SJSA1 (cell line): ENCODE measurements around the gene LCE1C. TPM values are rescaled to one million over a fixed set of nuclear protein-coding genes. Genes with fewer than 3 reads are reported as not detected.

ENCODE experiments used
- total RNA-seq: library from RNA; depleted of rRNA; stranded (reverse); fragments of >200 nt; shearing (Covaris generic); gene quantifications from 2 replicates; pipeline ENCODE4 v1.2.3, GENCODE V29; 2014; rRNA removed

Gene LCE1C
- total RNA-seq, 1 experiment from 2014 or later: not detected

Other genes with a start within 250 kb of the LCE1C start
- not detected in 2 replicates for gene LCE3E, start 239.9 kb downstream of the LCE1C start, total RNA-seq
- gene LCE3D, start 226.1 kb downstream of the LCE1C start, total RNA-seq: not detected in 2 replicates
- gene LCE3C, start 206.4 kb downstream of the LCE1C start, total RNA-seq: not detected in 2 replicates
- not detected in 2 replicates for gene LCE3B, start 192.8 kb downstream of the LCE1C start, total RNA-seq
- gene LCE3A, start 183.5 kb downstream of the LCE1C start, total RNA-seq: not detected in 2 replicates
- gene LCE2D, start 143.3 kb downstream of the LCE1C start, total RNA-seq: not detected in 2 replicates
- not detected in 2 replicates for gene LCE2C, start 131.4 kb downstream of the LCE1C start, total RNA-seq
- not detected in 2 replicates for gene LCE2B, start 120.5 kb downstream of the LCE1C start, total RNA-seq
- gene LCE2A, start 108.3 kb downstream of the LCE1C start, total RNA-seq: not detected in 2 replicates
- gene LCE4A, start 98.5 kb downstream of the LCE1C start, total RNA-seq: not detected in 2 replicates
- not detected in 2 replicates for gene KPRP, start 48.6 kb downstream of the LCE1C start, total RNA-seq
- gene LCE1F, start 31.5 kb downstream of the LCE1C start, total RNA-seq: not detected in 2 replicates
- not detected in 2 replicates for gene LCE1E, start 20.4 kb downstream of the LCE1C start, total RNA-seq
- not detected in 2 replicates for gene LCE1D, start 9.9 kb downstream of the LCE1C start, total RNA-seq
- gene LCE1B, start 5.3 kb upstream of the LCE1C start, total RNA-seq: not detected in 2 replicates
- gene LCE1A, start 20.8 kb upstream of the LCE1C start, total RNA-seq: not detected in 2 replicates
- gene LCE6A, start 36.2 kb upstream of the LCE1C start, total RNA-seq: not detected in 2 replicates
- not detected in 2 replicates for gene LCE7A, start 53.3 kb upstream of the LCE1C start, total RNA-seq
- gene SMCP, start 71.7 kb upstream of the LCE1C start, total RNA-seq: not detected in 2 replicates
- gene IVL, start 101.9 kb upstream of the LCE1C start, total RNA-seq: not detected in 2 replicates
- not detected in 2 replicates for gene SPRR5, start 140.6 kb upstream of the LCE1C start, total RNA-seq
- not detected in 2 replicates for gene SPRR4, start 164.0 kb upstream of the LCE1C start, total RNA-seq
- gene SPRR1A, start 177.4 kb upstream of the LCE1C start, total RNA-seq: not detected in 2 replicates
- gene SPRR3, start 195.1 kb upstream of the LCE1C start, total RNA-seq: not detected in 2 replicates
- gene SPRR1B, start 224.6 kb upstream of the LCE1C start, total RNA-seq: not detected in 2 replicates
- gene SPRR2D, start 234.5 kb upstream of the LCE1C start, total RNA-seq: not detected in 2 replicates